ENCODE results near the gene LRMDA.

DNA sequence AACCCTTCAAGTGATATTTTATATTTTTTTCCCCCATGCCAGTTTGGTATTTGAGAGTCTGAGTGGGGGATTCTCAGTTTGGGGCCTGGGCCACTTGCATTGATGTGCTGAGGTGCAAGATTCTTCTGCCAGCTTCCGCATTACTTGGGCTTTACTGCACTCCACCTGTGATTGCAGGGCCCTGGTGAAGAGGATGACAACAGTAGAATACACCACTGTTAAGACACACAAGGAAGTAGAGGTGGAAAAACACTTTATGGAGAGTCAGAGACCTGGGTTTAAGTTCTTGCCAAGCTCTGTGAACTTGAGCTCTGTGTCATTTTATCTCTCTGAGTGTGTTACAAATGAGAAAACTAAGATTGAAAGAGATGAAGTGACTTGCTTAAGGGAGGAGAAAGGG is 209.4 kb downstream of the LRMDA start:
- no peak for TF ChIP-seq EZH2phosphoT487 (IDR thresholded peaks at IDR 0.05; ENCODE audit: borderline replicate concordance, low read length)
- TF ChIP-seq, protein P1, sequence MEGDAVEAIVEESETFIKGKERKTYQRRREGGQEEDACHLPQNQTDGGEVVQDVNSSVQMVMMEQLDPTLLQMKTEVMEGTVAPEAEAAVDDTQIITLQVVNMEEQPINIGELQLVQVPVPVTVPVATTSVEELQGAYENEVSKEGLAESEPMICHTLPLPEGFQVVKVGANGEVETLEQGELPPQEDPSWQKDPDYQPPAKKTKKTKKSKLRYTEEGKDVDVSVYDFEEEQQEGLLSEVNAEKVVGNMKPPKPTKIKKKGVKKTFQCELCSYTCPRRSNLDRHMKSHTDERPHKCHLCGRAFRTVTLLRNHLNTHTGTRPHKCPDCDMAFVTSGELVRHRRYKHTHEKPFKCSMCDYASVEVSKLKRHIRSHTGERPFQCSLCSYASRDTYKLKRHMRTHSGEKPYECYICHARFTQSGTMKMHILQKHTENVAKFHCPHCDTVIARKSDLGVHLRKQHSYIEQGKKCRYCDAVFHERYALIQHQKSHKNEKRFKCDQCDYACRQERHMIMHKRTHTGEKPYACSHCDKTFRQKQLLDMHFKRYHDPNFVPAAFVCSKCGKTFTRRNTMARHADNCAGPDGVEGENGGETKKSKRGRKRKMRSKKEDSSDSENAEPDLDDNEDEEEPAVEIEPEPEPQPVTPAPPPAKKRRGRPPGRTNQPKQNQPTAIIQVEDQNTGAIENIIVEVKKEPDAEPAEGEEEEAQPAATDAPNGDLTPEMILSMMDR (conservative IDR thresholded peaks at IDR 0.05; ENCODE audit: low read depth, low read length), result no peak
